B cell (primary cell): ENCODE results near the gene SKAP1. TPM values are rescaled to one million over a fixed set of nuclear protein-coding genes. Genes with fewer than 3 reads are reported as not detected.
"Not testable (repeated sequence)": the region's sequence is repeated elsewhere in the genome, so short reads cannot be mapped to it uniquely, and the experiment has no call there.

Source experiments
- ATAC-seq: fragments of 200-7000 bp; cut with Tn5 transposase; one replicate; pipeline ENCODE4 v1.10.0; 2021; ENCODE audit warnings: low read depth, mild to moderate bottlenecking, moderate number of reproducible peaks, moderate library complexity
- CTCF ChIA-PET: fragments of 350-600 bp; sonication (Branson Sonifier 250); formaldehyde crosslinking; loops from one replicate; lab custom pipeline; 2021; ENCODE audit warnings: antibody characterized with exemption, inconsistent platforms; lab: Charles Lee
- POLR2A ChIA-PET: fragments of 350-600 bp; sonication (Branson Sonifier 250); formaldehyde crosslinking; loops from one replicate; lab custom pipeline; 2021; ENCODE audit warnings: antibody characterized with exemption; lab: Charles Lee
- DNase-seq: peaks from one replicate; pipeline ENCODE4 v3.0.0; 2013
- H2AFZ ChIP-seq: 2 replicates; pipeline ENCODE4 v1.6.1; 2012; ENCODE audit warnings: mild to moderate bottlenecking, low read depth, low read length; ENCODE audit not compliant: insufficient read depth, poor library complexity, severe bottlenecking
- H3K27ac ChIP-seq, 2 donors: 1 replicate in 1 of 2; 2 replicates in 1 of 2; pipeline ENCODE4 v1.5.1; 2012 to 2013; ENCODE audit warnings: low read length in 2 of 2, mild to moderate bottlenecking in 2 of 2, moderate library complexity in 1 of 2
- H3K27me3 ChIP-seq, 4 experiments: fragments of 200-600 bp in 1 of 4; sonication (generic) in 1 of 4; replicated peaks in 1 of 4; 1 replicate in 2 of 4; 2 replicates in 2 of 4; pipeline versions ENCODE4 v1.6.1 to v1.7.0; 2013 to 2016; ENCODE audit warnings: low read length in 3 of 4, mild to moderate bottlenecking in 2 of 4, mixed read lengths in 1 of 4, moderate library complexity in 1 of 4; ENCODE audit not compliant: insufficient read depth in 4 of 4, control insufficient read depth in 3 of 4; ENCODE audit errors: control extremely low read depth in 1 of 4
- H3K36me3 ChIP-seq, 2 experiments: replicated peaks in 1 of 2; 1 replicate in 1 of 2; 2 replicates in 1 of 2; pipeline versions ENCODE4 v1.6.1 to v1.7.1; 2013; ENCODE audit warnings: low read length in 1 of 2; ENCODE audit not compliant: insufficient read depth in 2 of 2, control insufficient read depth in 1 of 2; ENCODE audit errors: control extremely low read depth in 1 of 2, extremely low read depth in 1 of 2
- H3K4me1 ChIP-seq, 2 donors: fragments of 200-600 bp in 1 of 2; sonication (generic) in 1 of 2; 1 replicate in 1 of 2; 2 replicates in 1 of 2; pipeline versions ENCODE4 v1.5.1 to v1.6.1; 2013 to 2017; ENCODE audit warnings: low read length in 2 of 2; ENCODE audit not compliant: control insufficient read depth in 2 of 2, insufficient read depth in 2 of 2
- H3K4me2 ChIP-seq: replicated peaks from 2 replicates; pipeline ENCODE3; 2012; ENCODE audit warnings: mild to moderate bottlenecking, low read depth, low read length; ENCODE audit not compliant: poor library complexity, severe bottlenecking
- H3K4me3 ChIP-seq, 5 experiments: fragments of 200-600 bp in 1 of 5; sonication (generic) in 1 of 5; 1 replicate in 3 of 5; 2 replicates in 2 of 5; pipeline versions ENCODE4 v1.5.1 to v1.7.0; 2011 to 2016; ENCODE audit warnings: low read length in 4 of 5, mild to moderate bottlenecking in 4 of 5, low read depth in 2 of 5, control low read depth in 1 of 5, moderate library complexity in 1 of 5; ENCODE audit not compliant: insufficient read depth in 1 of 5; ENCODE audit errors: control extremely low read depth in 1 of 5, extremely low read depth in 1 of 5
- H3K79me2 ChIP-seq: fragments of 200-600 bp; sonication (generic); one replicate; pipeline ENCODE4 v1.6.0; 2016; ENCODE audit warnings: low read length; ENCODE audit not compliant: control insufficient read depth, insufficient read depth
- H3K9ac ChIP-seq: fragments of 200-600 bp; sonication (generic); 2 replicates; pipeline ENCODE4 v1.6.1; 2017; ENCODE audit warnings: mild to moderate bottlenecking, low read length, moderate library complexity
- H3K9me3 ChIP-seq, 3 donors: one replicate each; pipeline versions ENCODE4 v1.6.1 to v1.7.1; 2013; ENCODE audit warnings: low read length in 2 of 3; ENCODE audit not compliant: control insufficient read depth in 2 of 3, insufficient read depth in 1 of 3; ENCODE audit errors: control extremely low read depth in 1 of 3
- H4K20me1 ChIP-seq: 2 replicates; pipeline ENCODE4 v1.6.0; 2012; ENCODE audit warnings: mild to moderate bottlenecking, low read length; ENCODE audit not compliant: insufficient read depth, control insufficient read depth, poor library complexity, severe bottlenecking
- H3K27ac Mint-ChIP-seq: one replicate; pipeline ENCODE4 v1.8.0; 2021; ENCODE audit warnings: mixed read lengths
- H3K27me3 Mint-ChIP-seq: one replicate; pipeline ENCODE4 v1.8.0; 2021; ENCODE audit warnings: mixed read lengths
- H3K4me1 Mint-ChIP-seq: one replicate; pipeline ENCODE4 v1.8.0; 2021; ENCODE audit warnings: mixed read lengths
- H3K4me3 Mint-ChIP-seq: one replicate; pipeline ENCODE4 v1.8.0; 2021; ENCODE audit warnings: mixed read lengths
- H3K9me3 Mint-ChIP-seq: one replicate; pipeline ENCODE4 v1.8.0; 2022; ENCODE audit warnings: mixed read lengths; ENCODE audit not compliant: insufficient read depth
- EZH2 ChIP-seq: IDR thresholded peaks from 2 replicates; pipeline ENCODE4 v1.6.1; 2012; ENCODE audit warnings: borderline replicate concordance, low read depth, mild to moderate bottlenecking, moderate library complexity, low read length; ENCODE audit not compliant: insufficient read depth, poor library complexity, severe bottlenecking
- WGBS: methylation state at CpG from one replicate; pipeline ENCODE4 v1.1.5; 2013; ENCODE audit warnings: missing lambda C conversion rate; ENCODE audit not compliant: insufficient coverage; 5-methylcytosine and 5-hydroxymethylcytosine counted together
- intact Hi-C: fragments of 100-400 bp; cut with micrococcal nuclease; formaldehyde crosslinking; loops from one replicate; pipeline ENCODE4 v1.10.0; 2022
- polyA plus RNA-seq: library from polyadenylated mRNA; depleted of rRNA; stranded (reverse); fragments of >200 nt; gene quantifications from 2 replicates; pipeline ENCODE4 v1.2.3, GENCODE V29; 2012
- total RNA-seq, 2 donors: library from RNA; stranded (reverse); fragments of 120-200 nt in 1 of 2; gene quantifications; 1 replicate in 1 of 2; 2 replicates in 1 of 2; pipeline versions ENCODE4 v1.2.3 to v1.2.4, GENCODE V29; 2013 to 2022
- TF ChIP-seq, protein P1 (sequence below): fragments of 200-600 bp; IDR thresholded peaks from one replicate; pipeline ENCODE4 v1.8.0; 2022; ENCODE audit warnings: antibody characterized with exemption, mild to moderate bottlenecking

The SKAP1 gene
- total and polyA plus RNA-seq, 2 donors (not counting 1 experiment from before 2014, with no cell fraction given): 33.1 to 37.3 TPM

DNA sequence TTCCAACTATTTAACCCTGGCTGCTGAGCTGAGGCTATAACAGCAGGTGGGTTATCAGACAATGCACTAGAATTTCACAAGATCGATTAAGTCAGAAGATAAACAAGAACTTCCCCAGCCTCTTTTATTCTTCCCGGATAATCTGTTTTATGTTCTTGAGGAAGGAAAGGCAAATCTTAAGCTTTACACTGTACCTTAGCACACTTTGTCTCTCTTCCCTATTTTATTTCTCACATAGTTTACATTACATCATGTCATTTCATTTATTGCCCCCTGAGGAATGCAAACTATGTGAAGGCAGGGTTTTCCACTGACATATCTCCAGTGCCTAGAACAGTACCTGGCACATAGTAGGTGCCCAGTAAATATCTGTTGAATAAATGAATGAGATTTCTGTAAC, 139.6 kb downstream of the SKAP1 start:
- DNase-seq: no peak
- H3K4me3 ChIP-seq: no peak overlapping the region
- TF ChIP-seq, protein P1, sequence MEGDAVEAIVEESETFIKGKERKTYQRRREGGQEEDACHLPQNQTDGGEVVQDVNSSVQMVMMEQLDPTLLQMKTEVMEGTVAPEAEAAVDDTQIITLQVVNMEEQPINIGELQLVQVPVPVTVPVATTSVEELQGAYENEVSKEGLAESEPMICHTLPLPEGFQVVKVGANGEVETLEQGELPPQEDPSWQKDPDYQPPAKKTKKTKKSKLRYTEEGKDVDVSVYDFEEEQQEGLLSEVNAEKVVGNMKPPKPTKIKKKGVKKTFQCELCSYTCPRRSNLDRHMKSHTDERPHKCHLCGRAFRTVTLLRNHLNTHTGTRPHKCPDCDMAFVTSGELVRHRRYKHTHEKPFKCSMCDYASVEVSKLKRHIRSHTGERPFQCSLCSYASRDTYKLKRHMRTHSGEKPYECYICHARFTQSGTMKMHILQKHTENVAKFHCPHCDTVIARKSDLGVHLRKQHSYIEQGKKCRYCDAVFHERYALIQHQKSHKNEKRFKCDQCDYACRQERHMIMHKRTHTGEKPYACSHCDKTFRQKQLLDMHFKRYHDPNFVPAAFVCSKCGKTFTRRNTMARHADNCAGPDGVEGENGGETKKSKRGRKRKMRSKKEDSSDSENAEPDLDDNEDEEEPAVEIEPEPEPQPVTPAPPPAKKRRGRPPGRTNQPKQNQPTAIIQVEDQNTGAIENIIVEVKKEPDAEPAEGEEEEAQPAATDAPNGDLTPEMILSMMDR: no peak
- no peak for TF ChIP-seq EZH2
- no peak overlapping the region for H2AFZ ChIP-seq
- intact Hi-C loops: no loop called here
- H3K4me2 ChIP-seq: no peak overlapping the region
- H4K20me1 ChIP-seq: no peaks in the 10 kb centered on the region
- no peak overlapping the region for H3K9ac ChIP-seq
- H3K27me3 ChIP-seq: no peaks in the 10 kb centered on the region
- H3K9me3 ChIP-seq: no peaks in the 10 kb centered on the region
- ChIA-PET CTCF (interaction anchor here (1.5 kb wide), 1 partner anchor 46 kb away, joined by 4 read pairs; no protein-coding TSS in a partner anchor), POLR2A (no interaction called here)
- H3K27me3 Mint-ChIP-seq: no peaks in the 10 kb centered on the region
- no peaks in the 10 kb centered on the region for H3K36me3 ChIP-seq
- no peak for ATAC-seq
- WGBS: no CpG with 5 or more reads among the region's 2 CpGs
- H3K27ac ChIP-seq: no peak overlapping the region
- H3K27ac Mint-ChIP-seq: no peak overlapping the region
- peaks cover 9 to 10% of the 10 kb centered on the region in 2 donors for H3K4me1 ChIP-seq
- peaks cover 8% of the 10 kb centered on the region for H3K4me1 Mint-ChIP-seq
- H3K79me2 ChIP-seq: no peaks in the 10 kb centered on the region
- no peaks in the 10 kb centered on the region for H3K9me3 Mint-ChIP-seq
- no peak overlapping the region for H3K4me3 Mint-ChIP-seq

DNA sequence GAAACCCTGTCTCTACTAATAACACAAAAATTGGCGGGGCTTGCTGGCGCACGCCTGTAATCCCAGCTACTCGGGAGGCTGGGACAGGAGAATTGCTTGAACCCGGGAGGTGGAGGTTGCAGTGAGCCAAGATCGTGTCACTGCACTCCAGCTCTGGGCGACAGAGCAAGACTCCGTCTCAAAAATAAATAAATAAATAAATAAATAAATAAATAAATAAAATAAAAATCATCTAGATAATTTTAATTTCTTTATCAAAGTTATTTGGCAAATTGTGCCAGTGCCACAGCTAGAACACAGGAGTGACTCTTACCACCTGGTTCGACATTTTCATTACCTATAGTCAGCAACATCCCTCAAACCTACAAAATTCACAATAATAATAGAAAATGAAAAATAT, 143.1 kb downstream of the SKAP1 start:
- H3K27ac ChIP-seq, H3K4me3 Mint-ChIP-seq, H3K36me3 ChIP-seq, H3K9me3 Mint-ChIP-seq, H3K9ac ChIP-seq, H3K27me3 ChIP-seq, intact Hi-C loops, H3K9me3 ChIP-seq, H2AFZ ChIP-seq, H3K79me2 ChIP-seq, CTCF ChIA-PET, ATAC-seq, H3K4me3 ChIP-seq, H3K27me3 Mint-ChIP-seq, DNase-seq, H3K27ac Mint-ChIP-seq, H3K4me1 Mint-ChIP-seq, H4K20me1 ChIP-seq, H3K4me2 ChIP-seq, POLR2A ChIA-PET, H3K4me1 ChIP-seq: not testable (repeated sequence)
- WGBS: no CpG with 5 or more reads among the region's 9 CpGs
